Fibroblast of lung (primary cell): Measurements from ENCODE around the gene GRHPR. TPM values are rescaled to one million over a fixed set of nuclear protein-coding genes. Genes with fewer than 3 reads are reported as not detected.

Source experiments
- DNase-seq, 2 donors: peaks; one replicate each; pipeline versions ENCODE4 v3.0.0 to v3.0.0-alpha.2; 2010; ENCODE audit warnings: low read depth in 2 of 2
- H2AFZ ChIP-seq: 2 replicates; pipeline ENCODE4 v1.5.1; 2012; ENCODE audit warnings: low read length, control low read depth, inconsistent platforms
- H3K27ac ChIP-seq: 2 replicates; pipeline ENCODE4 v1.5.1; 2011; ENCODE audit warnings: low read length, control low read depth; ENCODE audit not compliant: insufficient read depth
- H3K27me3 ChIP-seq: 2 replicates; pipeline ENCODE4 v1.5.1; 2011; ENCODE audit warnings: mild to moderate bottlenecking, low read length; ENCODE audit not compliant: control insufficient read depth, insufficient read depth
- H3K36me3 ChIP-seq: 2 replicates; pipeline ENCODE4 v1.5.1; 2011; ENCODE audit warnings: low read length; ENCODE audit not compliant: control insufficient read depth, insufficient read depth
- H3K4me1 ChIP-seq: 2 replicates; pipeline ENCODE4 v1.5.1; 2011; ENCODE audit warnings: low read length; ENCODE audit not compliant: control insufficient read depth, insufficient read depth; ENCODE audit errors: extremely low read depth
- H3K4me2 ChIP-seq: 2 replicates; pipeline ENCODE4 v1.5.1; 2011; ENCODE audit warnings: low read length, control low read depth; ENCODE audit not compliant: insufficient read depth; ENCODE audit errors: extremely low read depth
- H3K4me3 ChIP-seq, 4 experiments: fragments of 200-600 bp in 1 of 4; sonication (generic) in 1 of 4; replicated peaks in 1 of 4; 2 replicates each; pipeline ENCODE4 v1.5.1; 2011 to 2016; ENCODE audit warnings: low read length in 4 of 4, low read depth in 3 of 4, mild to moderate bottlenecking in 3 of 4, control low read depth in 2 of 4, inconsistent platforms in 1 of 4, mixed read lengths in 1 of 4; ENCODE audit not compliant: insufficient read depth in 1 of 4; ENCODE audit errors: control extremely low read depth in 1 of 4
- H3K79me2 ChIP-seq: 2 replicates; pipeline ENCODE4 v1.5.1; 2012; ENCODE audit warnings: mild to moderate bottlenecking, low read length, inconsistent platforms; ENCODE audit not compliant: control insufficient read depth, insufficient read depth
- H3K9ac ChIP-seq: 2 replicates; pipeline ENCODE4 v1.5.1; 2011; ENCODE audit warnings: mild to moderate bottlenecking, low read length, control low read depth; ENCODE audit not compliant: insufficient read depth
- H3K9me3 ChIP-seq: 2 replicates; pipeline ENCODE4 v1.5.1; 2012; ENCODE audit warnings: low read depth, low read length; ENCODE audit not compliant: control insufficient read depth, insufficient read depth
- H4K20me1 ChIP-seq: 2 replicates; pipeline ENCODE4 v1.5.1; 2011; ENCODE audit warnings: low read length; ENCODE audit not compliant: control insufficient read depth, insufficient read depth; ENCODE audit errors: extremely low read depth
- EZH2 ChIP-seq: IDR thresholded peaks from 2 replicates; pipeline ENCODE4 v1.5.1; 2012; ENCODE audit warnings: low read length, control low read depth, mild to moderate bottlenecking; ENCODE audit errors: missing control alignments
- polyA plus RNA-seq, 2 donors: library from polyadenylated mRNA; depleted of rRNA in 1 of 2; stranded (reverse) in 1 of 2; unstranded in 1 of 2; fragments of >200 nt; gene quantifications; 2 replicates each; pipeline ENCODE4 v1.2.1, GENCODE V29; 2011 to 2012; ENCODE audit warnings: missing spikeins in 1 of 2
- total RNA-seq: library from RNA; depleted of rRNA; stranded (reverse); fragments of >200 nt; gene quantifications from 2 replicates; pipeline ENCODE4 v1.2.1, GENCODE V29; 2014
- TF ChIP-seq, protein P1 (sequence below), 2 donors: IDR thresholded peaks in 1 of 2; conservative IDR thresholded peaks in 1 of 2; 1 replicate in 1 of 2; 2 replicates in 1 of 2; pipeline ENCODE4 v1.5.1; 2011 to 2012; ENCODE audit warnings: low read length in 2 of 2, control low read depth in 1 of 2, inconsistent platforms in 1 of 2, low read depth in 1 of 2, mild to moderate bottlenecking in 1 of 2

The GRHPR gene
- total and polyA plus RNA-seq, 2 donors (not counting 1 experiment from before 2014, with no cell fraction given), result 107 to 108 TPM

DNA sequence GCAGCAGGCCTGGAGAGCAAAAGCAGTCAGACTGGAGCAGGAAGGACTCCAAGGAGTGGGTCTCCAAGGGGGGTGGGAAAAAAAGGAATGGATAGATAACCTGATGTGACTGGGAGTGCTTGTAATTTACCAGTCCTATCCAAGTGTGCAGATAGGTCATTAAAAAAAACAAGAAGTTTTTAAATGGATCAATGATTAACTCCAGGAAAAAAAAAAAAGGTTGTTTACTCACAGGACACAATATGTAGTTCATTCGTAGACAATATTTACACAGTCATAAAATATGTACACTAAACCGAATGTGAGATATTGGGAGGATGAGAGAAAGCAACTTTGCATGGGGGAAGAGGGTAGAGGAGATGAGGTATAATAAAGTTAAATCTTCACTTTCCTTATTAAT lies 22.4 kb downstream of the GRHPR start:
- no peaks in the 10 kb centered on the region for H3K27me3 ChIP-seq
- H3K9ac ChIP-seq, result no peak overlapping the region
- no peak overlapping the region for H3K4me3 ChIP-seq
- H2AFZ ChIP-seq, result no peak overlapping the region
- H3K4me2 ChIP-seq, result no peak overlapping the region
- H4K20me1 ChIP-seq, result no peaks in the 10 kb centered on the region
- H3K27ac ChIP-seq, result no peak overlapping the region
- DNase-seq, result no peak
- H3K4me1 ChIP-seq, result no peaks in the 10 kb centered on the region
- no peaks in the 10 kb centered on the region for H3K9me3 ChIP-seq
- peaks cover 11% of the 10 kb centered on the region for H3K36me3 ChIP-seq
- TF ChIP-seq, protein P1, sequence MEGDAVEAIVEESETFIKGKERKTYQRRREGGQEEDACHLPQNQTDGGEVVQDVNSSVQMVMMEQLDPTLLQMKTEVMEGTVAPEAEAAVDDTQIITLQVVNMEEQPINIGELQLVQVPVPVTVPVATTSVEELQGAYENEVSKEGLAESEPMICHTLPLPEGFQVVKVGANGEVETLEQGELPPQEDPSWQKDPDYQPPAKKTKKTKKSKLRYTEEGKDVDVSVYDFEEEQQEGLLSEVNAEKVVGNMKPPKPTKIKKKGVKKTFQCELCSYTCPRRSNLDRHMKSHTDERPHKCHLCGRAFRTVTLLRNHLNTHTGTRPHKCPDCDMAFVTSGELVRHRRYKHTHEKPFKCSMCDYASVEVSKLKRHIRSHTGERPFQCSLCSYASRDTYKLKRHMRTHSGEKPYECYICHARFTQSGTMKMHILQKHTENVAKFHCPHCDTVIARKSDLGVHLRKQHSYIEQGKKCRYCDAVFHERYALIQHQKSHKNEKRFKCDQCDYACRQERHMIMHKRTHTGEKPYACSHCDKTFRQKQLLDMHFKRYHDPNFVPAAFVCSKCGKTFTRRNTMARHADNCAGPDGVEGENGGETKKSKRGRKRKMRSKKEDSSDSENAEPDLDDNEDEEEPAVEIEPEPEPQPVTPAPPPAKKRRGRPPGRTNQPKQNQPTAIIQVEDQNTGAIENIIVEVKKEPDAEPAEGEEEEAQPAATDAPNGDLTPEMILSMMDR (conservative IDR thresholded peaks at IDR 0.05 in 1 of 2, IDR thresholded peaks at IDR 0.05 in 1 of 2; ENCODE audit: low read depth in 1 of 2, low read length in 2 of 2), result no peak
- no peak for TF ChIP-seq EZH2
- H3K79me2 ChIP-seq, result peaks cover 12% of the 10 kb centered on the region

- H3K27me3 ChIP-seq, result no peaks in the 10 kb centered on the region
- H3K4me2 ChIP-seq, result no peak overlapping the region
- no peak overlapping the region for H3K27ac ChIP-seq
- no peak overlapping the region for H3K4me3 ChIP-seq
- H3K9ac ChIP-seq, result no peak overlapping the region
- no peak for DNase-seq
- H2AFZ ChIP-seq, result no peak overlapping the region
- H3K4me1 ChIP-seq, result no peaks in the 10 kb centered on the region
- peaks cover 13% of the 10 kb centered on the region for H3K79me2 ChIP-seq
- no peaks in the 10 kb centered on the region for H3K9me3 ChIP-seq
- H3K36me3 ChIP-seq, result peaks cover 8% of the 10 kb centered on the region
- H4K20me1 ChIP-seq, result no peaks in the 10 kb centered on the region
- TF ChIP-seq, protein P1 (conservative IDR thresholded peaks at IDR 0.05 in 1 of 2, IDR thresholded peaks at IDR 0.05 in 1 of 2; ENCODE audit: low read depth in 1 of 2, low read length in 2 of 2), result no peak
- TF ChIP-seq EZH2, result no peak
These were observed 23.3 kb downstream of the GRHPR start for GRCh38 chr9:37445832-37446231.

GRCh38 chr9:37446401-37446800 lies 23.9 kb downstream of the GRHPR start:
- H3K27ac ChIP-seq, result no peak overlapping the region
- H3K79me2 ChIP-seq, result peaks cover 13% of the 10 kb centered on the region
- no peak overlapping the region for H3K9ac ChIP-seq
- H3K27me3 ChIP-seq, result no peaks in the 10 kb centered on the region
- no peak overlapping the region for H2AFZ ChIP-seq
- H3K4me3 ChIP-seq, result no peak overlapping the region
- H3K9me3 ChIP-seq, result no peaks in the 10 kb centered on the region
- peaks cover 8% of the 10 kb centered on the region for H3K36me3 ChIP-seq
- TF ChIP-seq, protein P1 (conservative IDR thresholded peaks at IDR 0.05 in 1 of 2, IDR thresholded peaks at IDR 0.05 in 1 of 2; ENCODE audit: low read depth in 1 of 2, low read length in 2 of 2), result no peak
- TF ChIP-seq EZH2, result no peak
- no peak overlapping the region for H3K4me2 ChIP-seq
- H3K4me1 ChIP-seq, result no peaks in the 10 kb centered on the region
- H4K20me1 ChIP-seq, result no peaks in the 10 kb centered on the region
- no peak for DNase-seq
